HG03175 (cell line): ENCODE measurements around the gene RASSF5.

Experiments
- ATAC-seq: cut with Tn5 transposase; IDR thresholded peaks from one replicate; pipeline ENCODE4 v1.9.1; 2021; ENCODE audit warnings: mild to moderate bottlenecking, moderate library complexity; ENCODE audit not compliant: unreplicated experiment

Gene RASSF5

DNA sequence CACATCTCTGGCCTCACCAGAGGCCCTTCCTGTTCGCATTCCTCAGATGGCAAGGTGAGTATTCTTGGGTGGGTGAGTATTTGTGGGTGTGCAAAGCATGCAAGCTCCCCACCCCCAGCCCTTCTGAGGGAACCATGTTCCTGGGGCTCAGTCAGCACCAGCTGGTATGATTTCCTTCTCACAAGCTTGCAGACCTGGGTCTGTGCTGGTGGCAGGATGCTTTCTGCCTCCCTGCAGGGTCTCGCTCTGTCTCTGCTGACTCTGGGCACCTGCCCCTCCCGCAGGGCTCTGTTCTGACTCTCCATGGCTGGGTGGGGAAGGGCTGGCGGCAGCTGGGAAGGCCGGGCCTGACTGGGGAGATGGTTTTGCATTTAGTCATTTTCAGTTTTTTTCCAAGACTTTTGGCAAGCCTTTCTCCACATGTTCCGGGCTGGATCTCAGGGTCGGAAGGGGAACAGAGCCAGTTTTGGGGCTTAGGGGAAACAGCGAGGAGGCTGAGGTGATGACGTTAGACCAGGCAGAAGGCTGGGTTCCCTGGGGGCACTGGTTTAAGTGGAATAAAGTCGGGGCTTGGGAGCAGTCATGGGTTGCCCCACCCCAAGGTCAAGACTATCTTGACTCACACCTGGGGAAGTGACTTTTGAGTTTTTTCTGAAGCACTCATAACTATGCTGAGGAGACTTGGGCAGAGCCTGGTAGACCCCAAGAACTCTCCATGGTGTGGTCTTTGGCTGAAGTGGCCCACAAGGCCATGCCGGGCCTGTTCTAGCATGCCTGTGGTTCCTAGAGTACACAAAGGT, 6.2 kb downstream of the RASSF5 start:
- ATAC-seq: no peak

DNA sequence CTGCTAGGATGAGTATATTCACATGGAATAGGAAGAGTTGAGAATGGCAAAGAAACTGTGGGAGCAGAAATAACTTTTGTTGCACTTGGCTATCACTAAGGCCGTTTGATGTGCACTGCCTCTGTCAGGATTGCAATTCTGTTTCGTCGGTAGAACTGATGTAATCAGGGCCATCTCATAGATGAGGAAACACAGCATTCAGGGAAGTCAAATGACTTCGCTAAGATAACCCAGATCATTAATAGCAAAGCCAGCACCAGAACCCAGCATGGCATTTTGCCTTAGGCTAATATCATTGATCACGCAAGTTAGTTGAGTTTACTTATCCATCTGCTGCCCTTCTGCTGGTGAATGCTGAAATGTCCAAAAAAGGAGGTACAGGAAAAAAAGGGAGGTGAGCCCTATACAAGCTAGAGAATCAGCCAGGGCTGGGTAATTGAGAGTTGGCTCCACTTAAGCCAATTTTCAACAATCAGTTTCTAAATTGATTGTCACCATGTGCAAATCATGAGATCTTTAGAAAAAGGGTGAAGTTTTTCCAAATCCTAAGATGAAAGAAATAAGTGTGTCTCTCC, 7.6 kb downstream of the RASSF5 start:
- no peak for ATAC-seq

DNA sequence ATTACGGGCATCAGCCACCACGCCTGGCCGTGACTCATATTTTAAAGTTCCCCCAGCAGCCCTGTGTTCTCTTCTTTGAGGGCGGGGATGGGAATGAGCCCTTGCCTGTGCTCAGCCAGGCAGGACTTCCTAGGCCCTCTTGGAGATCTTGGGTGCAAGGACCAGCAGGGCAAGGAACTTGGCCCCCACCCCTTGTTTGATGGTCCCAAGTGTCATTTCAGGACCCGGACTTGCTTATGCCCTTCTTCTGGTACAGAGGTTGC, 9.3 kb downstream of the RASSF5 start:
- no peak for ATAC-seq

DNA sequence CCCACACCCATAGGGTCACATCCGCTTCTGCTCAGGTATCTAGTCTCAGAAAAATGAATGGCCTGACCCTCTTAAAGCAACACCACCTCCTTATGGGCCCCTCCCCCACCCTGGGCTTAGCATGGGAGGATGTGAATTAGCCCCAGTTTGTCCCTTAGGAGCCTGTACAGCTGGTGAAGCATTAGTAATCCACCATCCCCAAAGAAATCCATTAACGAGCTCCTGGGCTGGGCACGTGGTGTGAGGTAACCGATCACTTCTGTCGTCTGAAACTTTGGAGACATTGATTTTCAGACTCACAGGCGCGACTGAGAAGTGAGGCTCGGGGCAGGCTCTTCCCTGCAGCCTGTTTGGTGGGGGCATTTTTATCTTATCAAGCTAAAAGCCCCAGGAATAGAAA, 10.5 kb downstream of the RASSF5 start:
- no peak for ATAC-seq

DNA sequence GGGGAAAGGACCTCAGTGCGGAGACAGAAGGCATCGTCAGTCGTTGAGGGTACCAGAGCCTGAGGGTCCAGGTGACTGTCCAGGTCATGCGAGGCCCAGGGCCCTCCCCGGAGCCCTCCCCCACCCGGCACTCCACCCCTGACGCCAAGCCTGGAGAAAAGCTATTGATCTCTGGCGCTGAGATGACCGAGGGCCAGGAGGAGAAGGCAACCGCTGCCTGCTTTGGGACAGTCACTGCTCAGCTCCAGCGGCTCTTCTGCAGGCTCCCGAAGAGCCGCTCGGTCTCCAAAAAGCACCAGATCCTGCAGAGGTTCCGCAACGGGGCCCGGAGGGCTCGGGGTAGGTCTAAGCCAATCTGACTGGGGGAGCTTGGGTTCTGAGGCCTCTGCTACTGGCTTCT, 10.9 kb downstream of the RASSF5 start:
- no peak for ATAC-seq

DNA sequence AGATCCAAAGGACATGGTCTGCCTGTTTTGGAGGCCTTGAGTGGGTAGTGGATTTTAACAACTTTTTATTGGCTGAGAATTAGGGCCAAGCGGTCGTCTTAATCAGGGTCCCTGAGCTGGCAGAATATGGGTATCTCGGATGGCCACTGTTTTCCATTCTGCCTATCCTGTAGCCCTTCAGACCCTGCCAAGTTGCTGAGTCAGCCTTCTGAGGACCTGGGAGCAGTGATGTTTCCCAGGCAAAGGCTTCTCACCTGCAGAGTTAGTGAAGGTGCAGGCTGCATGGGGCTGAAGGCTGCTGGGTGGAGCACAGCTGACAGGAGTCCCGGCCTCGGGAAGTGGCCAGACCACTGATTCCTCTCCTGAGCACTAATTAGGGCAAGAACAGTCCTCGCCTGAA, 11.4 kb downstream of the RASSF5 start:
- no peak for ATAC-seq

DNA sequence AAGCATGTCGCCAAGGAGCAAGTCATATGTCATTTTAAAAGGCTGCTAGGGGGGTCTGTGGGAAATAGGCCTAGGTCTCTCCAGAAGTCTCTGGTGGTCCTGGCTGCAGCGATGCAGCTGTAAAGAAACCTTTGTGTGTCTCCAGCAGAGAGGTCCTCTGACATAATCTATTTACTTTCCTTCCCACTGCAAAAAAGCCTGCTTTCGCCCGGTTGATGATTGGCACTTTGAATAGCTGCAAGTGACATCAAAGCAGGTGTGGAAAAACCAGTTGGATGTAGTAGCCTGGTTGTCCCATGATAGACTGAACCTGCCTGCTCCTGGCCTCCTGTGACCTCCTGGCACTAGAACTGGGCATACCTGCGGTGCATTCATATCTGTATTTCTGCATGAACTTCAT, 13.8 kb downstream of the RASSF5 start:
- no peak for ATAC-seq

DNA sequence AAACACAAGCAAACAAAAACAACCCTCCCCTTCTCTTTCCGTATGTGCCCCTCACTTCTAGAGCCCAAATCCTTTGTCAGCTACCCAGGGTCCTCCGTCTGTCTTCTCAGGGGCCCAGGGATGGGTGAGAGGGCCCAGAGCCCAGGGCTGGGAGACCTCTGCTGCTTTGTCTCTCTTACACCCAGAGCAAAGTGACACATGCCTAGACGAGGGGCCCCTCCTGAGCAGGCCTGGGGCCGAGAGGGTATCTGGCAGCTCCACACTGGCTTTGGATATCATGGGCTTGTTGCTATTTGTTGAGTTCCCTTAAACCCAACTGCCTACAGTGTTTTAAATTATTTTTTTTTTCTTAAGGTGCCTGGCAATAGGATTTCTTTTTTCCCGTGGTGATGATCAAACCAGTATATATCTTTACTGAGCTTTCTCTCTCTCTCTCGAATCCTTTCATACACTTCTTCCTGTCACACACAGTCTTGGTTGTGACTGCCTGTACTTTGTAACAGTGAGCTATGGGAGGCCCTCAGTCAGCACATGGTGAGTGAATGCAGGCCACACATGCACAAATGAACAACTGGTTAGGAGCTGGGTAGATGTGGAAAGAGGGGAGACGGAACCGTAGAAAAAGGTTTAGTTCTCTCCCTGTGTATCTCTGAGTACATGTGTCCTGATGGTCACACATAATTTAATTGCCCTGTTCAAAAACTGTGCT, 14.5 kb downstream of the RASSF5 start:
- no peak for ATAC-seq

DNA sequence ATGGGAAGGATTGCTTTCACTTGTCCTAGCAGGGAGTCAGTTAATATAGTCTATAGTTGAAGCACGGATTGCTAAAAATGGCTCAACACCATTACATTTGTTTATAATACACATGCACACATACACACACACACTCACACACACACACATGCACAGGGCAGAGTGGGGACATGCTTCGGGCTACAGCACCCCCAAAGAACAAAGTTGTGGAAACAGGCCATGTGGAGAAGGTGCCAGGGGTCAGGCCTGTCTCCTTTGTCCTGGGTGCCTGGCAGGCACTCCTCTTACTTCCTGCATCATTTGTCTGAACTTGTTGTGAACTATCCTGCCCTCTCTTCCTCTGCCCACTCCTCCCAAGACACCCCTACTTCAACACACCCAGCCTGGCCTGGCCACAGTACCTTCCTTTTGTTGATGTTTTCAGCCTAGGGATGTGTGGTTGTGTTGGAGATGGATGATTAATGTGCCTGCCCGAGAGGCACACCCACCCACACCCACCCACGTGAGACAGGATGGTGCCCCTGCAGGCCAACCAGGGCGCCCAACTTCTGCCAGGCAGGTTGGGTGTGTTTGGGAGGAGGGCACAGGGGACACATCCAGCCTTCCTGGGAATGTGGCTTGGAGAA, 17.5 kb downstream of the RASSF5 start:
- ATAC-seq: no peak

DNA sequence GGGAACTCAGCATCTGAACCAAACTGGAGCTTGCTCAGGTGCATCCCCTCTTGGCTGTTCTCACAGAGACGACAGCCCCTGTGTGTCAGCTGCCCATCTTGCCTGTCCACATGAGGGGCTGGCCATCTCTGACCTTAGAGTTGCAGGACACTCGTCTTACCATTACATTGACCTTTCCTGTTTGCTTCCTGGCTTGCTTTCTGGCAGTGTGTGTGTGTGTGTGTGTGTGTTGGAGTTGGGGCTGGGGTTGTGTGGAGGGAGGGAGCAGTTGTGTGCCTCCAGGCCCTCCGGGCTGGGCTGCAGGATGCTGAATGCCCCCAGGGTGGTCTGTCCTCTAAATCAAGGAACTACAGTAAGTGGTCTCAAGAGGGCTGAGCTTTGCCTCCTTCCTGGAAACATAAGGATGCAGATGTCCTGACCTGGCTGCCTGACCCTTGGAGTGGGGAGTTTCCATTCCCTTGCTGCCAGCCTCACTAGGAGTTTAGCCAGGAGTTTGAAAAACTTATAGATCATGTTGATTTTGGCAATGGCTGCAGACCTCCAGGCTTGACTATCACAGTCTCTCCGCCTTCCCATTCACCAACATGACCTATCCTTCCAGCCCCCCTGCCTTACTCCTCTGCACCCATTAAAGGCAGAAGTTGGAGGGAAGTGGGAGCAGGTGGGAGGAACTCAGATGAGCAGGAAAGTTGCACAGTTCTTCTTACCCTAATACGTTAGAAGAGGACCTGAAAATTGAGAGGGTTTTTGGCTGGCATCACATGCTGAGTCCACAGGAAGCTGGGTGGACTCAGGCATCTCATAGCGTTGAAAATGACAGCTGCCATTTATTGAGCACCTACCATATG, 19.0 kb downstream of the RASSF5 start:
- ATAC-seq: no peak

DNA sequence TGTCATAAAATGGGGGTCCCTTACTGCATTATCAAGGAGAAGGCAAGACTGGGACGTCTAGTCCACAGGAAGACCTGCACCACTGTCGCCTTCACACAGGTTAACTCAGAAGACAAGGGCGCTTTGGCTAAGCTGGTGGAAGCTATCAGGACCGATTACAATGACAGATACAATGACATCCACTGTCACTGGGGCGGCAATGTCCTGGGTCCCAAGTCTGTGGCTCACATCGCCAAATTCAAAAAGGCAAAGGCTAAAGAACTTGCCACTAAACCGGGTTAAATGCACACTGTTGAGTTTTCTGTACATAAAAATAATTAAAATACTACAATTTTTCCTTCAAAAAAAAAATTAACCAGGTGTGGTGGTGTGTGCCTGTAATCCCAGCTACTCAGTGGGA, 22.1 kb downstream of the RASSF5 start:
- ATAC-seq: no peak

DNA sequence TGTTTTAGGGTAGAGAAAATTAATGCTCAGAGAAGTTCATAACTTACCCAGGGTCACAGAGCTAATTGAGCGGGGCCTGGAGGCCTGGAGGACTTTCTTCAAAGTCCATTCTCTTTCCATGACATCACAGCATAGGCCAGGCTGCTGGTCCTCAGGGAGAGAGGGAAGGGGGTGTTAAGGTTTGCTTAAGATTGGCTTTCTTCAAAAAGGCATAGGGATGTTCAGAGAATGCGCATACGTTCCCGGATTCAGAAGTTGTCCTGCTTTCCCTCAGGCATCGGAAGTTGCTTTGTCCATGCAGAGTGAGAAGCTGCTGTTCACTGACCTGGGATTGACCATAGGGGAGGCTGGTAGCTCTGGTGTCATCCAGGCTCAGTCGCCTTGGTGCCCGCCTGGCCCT, 25.0 kb downstream of the RASSF5 start:
- ATAC-seq: no peak

DNA sequence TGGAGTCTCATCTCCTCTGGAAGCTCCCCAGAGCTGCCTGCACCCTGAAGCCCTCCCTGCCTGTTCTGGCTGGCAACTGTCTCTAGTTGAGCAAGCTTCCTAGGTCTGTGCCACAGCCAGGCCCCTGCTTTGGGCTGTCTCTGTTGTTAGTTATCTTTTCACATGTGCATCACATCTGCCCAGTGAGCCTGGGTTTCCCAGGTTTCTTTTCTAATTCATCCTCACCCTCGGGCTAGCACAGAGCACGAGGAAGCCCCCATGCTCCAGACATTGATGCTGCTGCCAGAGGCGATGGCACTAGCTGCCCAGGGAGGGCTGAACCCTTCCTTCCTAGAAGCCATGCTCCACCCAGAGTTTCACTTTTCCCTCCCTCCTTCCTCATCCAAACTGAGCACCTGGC, 27.2 kb downstream of the RASSF5 start:
- no peak for ATAC-seq

DNA sequence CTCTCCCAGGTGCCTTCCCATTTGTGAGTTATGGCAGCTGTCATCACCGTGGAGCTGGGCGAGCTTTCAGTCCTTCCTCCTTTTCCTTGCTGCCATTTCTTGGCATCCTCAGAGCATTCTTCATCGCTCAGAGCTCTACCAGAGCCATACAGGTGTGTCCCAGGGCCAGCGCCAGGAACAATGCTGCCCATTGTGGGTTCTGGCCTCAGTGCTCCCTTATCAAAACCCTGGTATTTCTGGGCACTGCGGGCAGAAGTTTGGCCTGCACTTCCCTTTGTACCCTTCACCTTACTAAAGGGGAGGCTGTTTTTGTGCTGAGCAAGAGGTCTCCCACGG, 28.5 kb downstream of the RASSF5 start:
- no peak for ATAC-seq

DNA sequence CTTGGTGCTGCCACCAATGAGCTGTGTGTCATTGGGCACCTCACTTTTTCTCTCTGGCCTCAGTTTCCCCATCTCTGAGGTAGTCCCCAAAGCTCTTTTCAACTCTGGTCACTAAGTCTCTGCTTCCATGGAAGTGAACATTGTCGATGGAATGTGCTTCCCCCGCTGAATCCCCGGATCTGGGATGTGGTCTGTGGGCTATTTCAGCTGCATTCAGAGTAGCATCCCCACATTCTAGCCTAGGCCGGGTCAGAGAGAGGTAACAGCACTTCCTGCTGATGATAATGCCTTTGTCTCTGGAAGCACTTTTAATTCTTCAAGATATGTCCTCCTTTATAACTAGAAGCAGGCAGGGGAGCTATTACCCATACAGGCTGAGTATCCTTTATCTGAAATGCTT, 29.8 kb downstream of the RASSF5 start:
- no peak for ATAC-seq

DNA sequence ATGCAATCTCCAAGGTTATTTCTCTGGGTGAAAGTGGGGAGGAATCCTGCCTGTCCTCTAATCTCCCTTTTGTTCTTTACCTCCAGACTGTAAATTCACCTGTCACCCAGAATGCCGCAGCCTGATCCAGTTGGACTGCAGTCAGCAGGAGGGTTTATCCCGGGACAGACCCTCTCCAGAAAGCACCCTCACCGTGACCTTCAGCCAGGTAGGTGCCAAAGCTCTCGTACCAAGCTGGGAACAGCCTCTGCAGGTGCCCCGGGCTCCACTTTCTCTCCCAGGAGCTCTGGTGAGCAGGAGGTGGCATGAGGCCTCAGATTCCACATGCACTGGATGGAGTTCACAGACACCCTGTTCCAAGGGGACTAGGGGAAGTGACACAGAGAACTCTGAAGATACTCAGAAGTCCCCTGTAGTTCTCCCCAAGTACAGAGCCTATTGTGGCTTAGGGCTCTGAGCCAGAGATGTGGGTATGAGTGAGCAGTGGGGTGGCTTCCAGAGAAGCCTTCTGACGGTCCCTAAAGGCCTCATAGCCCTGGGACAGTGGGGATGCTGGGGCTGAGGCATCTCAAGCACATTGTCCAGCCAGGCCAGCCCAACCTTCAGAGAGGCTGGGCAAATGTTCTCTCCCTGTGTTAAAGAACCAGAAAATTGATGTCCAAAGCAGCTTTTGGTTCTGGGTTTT, 30.9 kb downstream of the RASSF5 start:
- ATAC-seq: no peak

DNA sequence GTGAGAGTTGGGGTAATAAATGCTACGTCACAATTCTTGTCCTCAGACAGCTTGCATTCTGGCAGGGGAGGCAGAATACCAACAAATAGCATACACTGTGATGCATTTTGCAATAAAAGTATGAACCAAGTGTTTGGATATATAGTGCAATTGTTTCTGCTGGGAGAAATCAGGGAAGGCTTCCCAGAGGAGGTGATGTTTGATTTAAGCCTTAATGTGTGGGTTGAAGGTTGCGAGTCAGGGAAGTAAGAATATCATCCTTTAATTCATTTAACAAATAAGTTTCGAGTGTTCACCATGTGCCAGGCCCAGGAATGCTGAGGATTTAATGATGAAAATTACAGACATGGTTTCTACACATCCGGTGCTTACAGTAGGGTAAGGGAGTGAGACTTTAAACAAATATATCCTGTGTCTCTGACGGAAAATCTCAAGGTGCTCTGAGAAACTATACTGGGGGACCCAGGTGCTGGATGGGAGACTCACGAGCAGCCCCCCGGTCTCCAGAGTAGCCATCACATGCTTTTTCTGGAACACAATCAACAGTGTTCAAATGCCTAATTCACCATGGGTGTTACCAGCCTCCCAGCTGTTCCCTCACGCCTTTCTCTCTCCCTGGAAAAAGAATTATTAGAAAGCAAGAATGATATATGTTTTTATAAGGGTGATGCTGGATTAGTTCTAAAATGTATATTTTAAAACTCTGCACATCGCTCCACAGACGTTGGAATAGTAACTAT, 31.7 kb downstream of the RASSF5 start:
- ATAC-seq: no peak

DNA sequence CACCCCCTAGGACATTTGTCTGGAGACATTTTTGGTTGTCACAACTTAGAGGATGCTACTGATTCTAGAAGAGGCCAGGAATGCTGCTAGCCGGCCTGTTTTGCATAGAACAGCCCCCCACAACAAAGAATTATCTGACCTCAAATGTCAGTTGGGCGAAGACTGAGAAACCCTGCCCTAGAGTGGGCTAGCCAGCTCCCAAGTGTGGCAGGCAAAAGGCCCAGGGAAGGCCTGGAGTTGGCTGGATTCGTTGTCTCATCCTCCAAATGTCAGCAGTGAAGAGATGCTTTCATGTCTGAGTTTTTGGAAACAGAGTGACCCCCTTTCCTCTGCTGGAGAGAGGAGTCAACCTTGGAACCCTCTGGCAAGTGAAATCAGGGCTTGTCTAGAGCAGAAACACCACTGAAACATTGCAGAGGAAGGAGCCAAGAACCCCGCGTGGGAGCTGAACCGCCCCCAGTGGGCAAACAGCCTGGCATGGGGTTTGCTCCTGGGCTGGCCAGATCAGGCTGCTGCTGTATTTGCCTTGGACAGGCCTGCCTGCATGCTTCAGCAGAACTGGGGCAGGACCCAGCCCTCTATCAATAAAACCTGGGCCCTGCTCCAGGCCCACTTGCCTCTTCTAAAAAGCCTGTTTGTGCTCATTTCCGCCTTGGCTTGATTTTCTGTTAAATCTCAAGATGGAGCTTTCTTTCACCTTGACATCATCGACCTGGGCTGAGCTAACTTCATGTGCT, 32.9 kb downstream of the RASSF5 start:
- ATAC-seq: no peak

DNA sequence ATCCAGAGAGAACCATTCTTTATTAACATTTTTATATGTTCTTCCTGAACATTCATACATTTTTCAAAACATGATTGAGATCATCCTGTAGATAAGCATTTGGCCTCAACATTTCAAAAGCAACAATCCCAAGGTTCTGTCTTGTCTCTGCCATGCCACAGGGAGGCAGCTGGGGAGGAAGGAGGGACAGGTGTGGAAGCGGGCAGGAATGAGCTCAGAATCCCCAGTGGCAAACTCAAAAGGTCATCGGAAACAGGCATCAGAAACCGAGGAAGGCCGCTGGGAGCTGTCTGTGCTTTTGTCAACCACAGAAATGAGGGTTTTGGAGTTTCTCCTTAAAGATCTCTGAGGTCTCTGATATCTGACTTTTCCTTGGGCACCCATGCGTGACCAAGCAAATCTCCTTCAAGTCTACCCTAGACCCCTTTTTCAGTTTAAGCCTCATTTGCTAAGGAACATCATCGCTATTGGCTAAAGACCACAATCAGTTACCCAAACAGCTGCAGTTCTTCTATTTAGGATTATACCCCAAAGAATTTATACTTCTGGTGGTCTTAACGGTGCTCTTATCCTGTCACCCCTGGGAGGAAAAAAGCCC, 34.0 kb downstream of the RASSF5 start:
- no peak for ATAC-seq
